HEK293T (cell line): ENCODE data around the gene LPO.

Experiments
- ELF4 ChIP-seq: fragments of 450-650 bp; IDR thresholded peaks from 2 replicates; pipeline ENCODE4 v1.6.1; 2017; ENCODE audit warnings: antibody characterized with exemption
- FOXA1 ChIP-seq: fragments of 450-650 bp; IDR thresholded peaks from 2 replicates; pipeline ENCODE4 v1.6.1; 2016; ENCODE audit warnings: mild to moderate bottlenecking
- FOXM1 ChIP-seq: fragments of 450-650 bp; IDR thresholded peaks from 2 replicates; pipeline ENCODE4 v1.6.1; 2017; ENCODE audit warnings: mild to moderate bottlenecking, borderline replicate concordance
- LEF1 ChIP-seq: fragments of 450-650 bp; IDR thresholded peaks from 2 replicates; pipeline ENCODE4 v1.6.1; 2017; ENCODE audit warnings: mild to moderate bottlenecking, borderline replicate concordance
- NFRKB ChIP-seq: fragments of 450-650 bp; IDR thresholded peaks from 2 replicates; pipeline ENCODE4 v1.6.1; 2016; ENCODE audit warnings: mild to moderate bottlenecking, moderate library complexity
- SP1 ChIP-seq: fragments of 450-650 bp; IDR thresholded peaks from 2 replicates; pipeline ENCODE4 v1.6.1; 2017
- SUZ12 ChIP-seq: fragments of 450-650 bp; IDR thresholded peaks from 2 replicates; pipeline ENCODE4 v1.6.1; 2016; ENCODE audit warnings: mild to moderate bottlenecking
- TARDBP ChIP-seq: fragments of 450-650 bp; IDR thresholded peaks from 2 replicates; pipeline ENCODE4 v1.6.1; 2016
- TF ChIP-seq, protein P1 (sequence below): fragments of 450-650 bp; IDR thresholded peaks from 2 replicates; pipeline ENCODE4 v1.6.1; 2016

DNA sequence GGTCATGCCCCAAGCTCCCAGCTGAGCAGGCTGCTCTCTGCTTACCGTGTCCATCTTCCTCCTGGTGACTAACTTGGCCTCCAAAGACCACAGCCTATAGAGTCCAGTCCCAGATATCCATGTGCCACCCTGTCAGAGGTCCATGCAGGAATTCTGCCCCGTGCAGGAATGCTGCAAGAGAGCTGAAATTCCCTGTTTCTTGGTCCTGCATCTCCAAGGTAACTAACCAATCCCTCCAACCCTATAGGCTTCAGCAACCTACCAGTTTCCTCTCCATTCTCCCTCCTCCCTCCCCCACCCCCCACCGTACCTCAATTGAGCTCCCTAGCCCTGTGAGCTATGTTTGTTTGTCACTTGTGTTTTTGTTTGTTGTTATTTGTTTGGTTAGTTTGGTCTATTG lies 9.7 kb upstream of the LPO start:
- TF ChIP-seq SP1 (no peak), FOXA1 (no peak), NFRKB (no peak), ELF4 (no peak), FOXM1 (no peak), SUZ12 (no peak), LEF1 (no peak), TARDBP (no peak)
- TF ChIP-seq, protein P1, sequence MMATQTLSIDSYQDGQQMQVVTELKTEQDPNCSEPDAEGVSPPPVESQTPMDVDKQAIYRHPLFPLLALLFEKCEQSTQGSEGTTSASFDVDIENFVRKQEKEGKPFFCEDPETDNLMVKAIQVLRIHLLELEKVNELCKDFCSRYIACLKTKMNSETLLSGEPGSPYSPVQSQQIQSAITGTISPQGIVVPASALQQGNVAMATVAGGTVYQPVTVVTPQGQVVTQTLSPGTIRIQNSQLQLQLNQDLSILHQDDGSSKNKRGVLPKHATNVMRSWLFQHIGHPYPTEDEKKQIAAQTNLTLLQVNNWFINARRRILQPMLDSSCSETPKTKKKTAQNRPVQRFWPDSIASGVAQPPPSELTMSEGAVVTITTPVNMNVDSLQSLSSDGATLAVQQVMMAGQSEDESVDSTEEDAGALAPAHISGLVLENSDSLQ: no peak
